Measurements from ENCODE around the gene SGPL1.
"Not testable (repeated sequence)": the region's sequence is repeated elsewhere in the genome, so short reads cannot be mapped to it uniquely, and the experiment has no call there.

SGPL1 gene

DNA sequence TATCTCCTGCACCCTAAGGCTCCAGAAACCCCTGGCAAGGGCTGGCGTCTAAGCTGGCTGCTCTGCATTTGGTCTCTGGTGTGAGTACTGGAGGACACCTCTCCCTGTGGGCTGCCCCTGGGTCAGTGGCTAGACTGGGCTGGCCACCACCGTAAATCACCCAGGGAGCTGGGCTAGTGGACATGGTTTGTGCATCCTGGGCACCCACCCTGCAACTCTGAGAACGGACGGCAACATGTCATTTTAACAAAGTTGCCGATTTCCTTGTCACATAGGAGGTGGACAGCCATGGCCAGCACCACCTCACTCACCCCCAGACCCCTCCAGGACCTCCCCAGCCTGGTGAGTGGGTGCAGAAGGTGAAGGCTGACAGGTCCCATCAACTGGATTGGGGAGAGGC is 99.5 kb downstream of the SGPL1 start:
- Mint-ChIP-seq H3K36me3 (no peaks in the 10 kb centered on the region), H3K27me3 (peaks cover 2% of the 10 kb centered on the region), H3K4me1 (ENCODE audit: low read depth) (no peaks in the 10 kb centered on the region), H3K27ac (no peak overlapping the region), H3K9me3 (ENCODE audit: low read depth) (no peaks in the 10 kb centered on the region), H3K4me3 (no peak overlapping the region)

GRCh38 chr10:70915806-70916205 is 100.1 kb downstream of the SGPL1 start:
- H3K9me3 Mint-ChIP-seq (ENCODE audit: low read depth) = no peaks in the 10 kb centered on the region
- no peaks in the 10 kb centered on the region for H3K36me3 Mint-ChIP-seq
- no peak overlapping the region for H3K4me3 Mint-ChIP-seq
- H3K27me3 Mint-ChIP-seq = peaks cover 2% of the 10 kb centered on the region
- H3K4me1 Mint-ChIP-seq (ENCODE audit: low read depth) = no peaks in the 10 kb centered on the region
- H3K27ac Mint-ChIP-seq = no peak overlapping the region

DNA sequence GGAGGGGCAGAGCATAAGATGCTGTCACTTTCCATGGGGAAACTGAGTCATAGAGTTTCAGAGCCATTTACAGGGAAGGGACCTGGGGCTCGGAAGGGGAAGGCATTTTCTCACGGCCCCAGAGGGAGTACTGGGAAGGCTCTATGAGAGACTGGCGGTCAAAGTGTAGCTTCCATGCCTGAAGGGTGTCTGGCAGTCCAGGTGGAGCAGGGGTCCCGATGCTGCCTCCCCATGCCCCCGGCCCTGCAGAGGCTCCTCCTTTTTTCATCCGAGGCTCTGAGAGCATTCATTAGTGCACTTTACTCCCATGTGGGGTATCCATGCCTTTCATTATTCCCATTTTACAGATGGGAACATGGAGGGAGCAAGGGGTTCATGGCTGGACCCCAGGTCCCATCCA is 100.5 kb downstream of the SGPL1 start:
- no peaks in the 10 kb centered on the region for H3K4me1 Mint-ChIP-seq (ENCODE audit: low read depth)
- no peak overlapping the region for H3K27ac Mint-ChIP-seq
- H3K9me3 Mint-ChIP-seq (ENCODE audit: low read depth) = no peaks in the 10 kb centered on the region
- no peak overlapping the region for H3K4me3 Mint-ChIP-seq
- peaks cover 3% of the 10 kb centered on the region for H3K27me3 Mint-ChIP-seq
- H3K36me3 Mint-ChIP-seq = no peaks in the 10 kb centered on the region

GRCh38 chr10:70917226-70917625 is 101.5 kb downstream of the SGPL1 start:
- H3K4me1 Mint-ChIP-seq (ENCODE audit: low read depth) = no peaks in the 10 kb centered on the region
- H3K4me3 Mint-ChIP-seq = no peak overlapping the region
- peaks cover 5% of the 10 kb centered on the region for H3K27me3 Mint-ChIP-seq
- no peak overlapping the region for H3K27ac Mint-ChIP-seq
- H3K9me3 Mint-ChIP-seq (ENCODE audit: low read depth) = no peaks in the 10 kb centered on the region
- H3K36me3 Mint-ChIP-seq = no peaks in the 10 kb centered on the region

- peaks cover 5% of the 10 kb centered on the region for H3K27me3 Mint-ChIP-seq
Measured at GRCh38 chr10:70917635-70918034, 101.9 kb downstream of the SGPL1 start.

GRCh38 chr10:70918851-70919530 is 103.2 kb downstream of the SGPL1 start:
- no peaks in the 10 kb centered on the region for H3K4me1 Mint-ChIP-seq (ENCODE audit: low read depth)
- H3K27me3 Mint-ChIP-seq = peaks cover 7% of the 10 kb centered on the region
- H3K27ac Mint-ChIP-seq = no peak overlapping the region
- no peaks in the 10 kb centered on the region for H3K9me3 Mint-ChIP-seq (ENCODE audit: low read depth)
- H3K36me3 Mint-ChIP-seq = no peaks in the 10 kb centered on the region
- no peak overlapping the region for H3K4me3 Mint-ChIP-seq

More at GRCh38 chr10:70917635-70918034, 101.9 kb downstream of the SGPL1 start:
- Mint-ChIP-seq H3K36me3 (no peaks in the 10 kb centered on the region), H3K4me3 (no peak overlapping the region), H3K27ac (no peak overlapping the region), H3K9me3 (ENCODE audit: low read depth) (no peaks in the 10 kb centered on the region), H3K4me1 (ENCODE audit: low read depth) (no peaks in the 10 kb centered on the region)

GRCh38 chr10:70919906-70920305 is 104.2 kb downstream of the SGPL1 start:
- H3K27ac Mint-ChIP-seq; H3K27me3 Mint-ChIP-seq; H3K9me3 Mint-ChIP-seq (ENCODE audit: low read depth); H3K4me3 Mint-ChIP-seq; H3K4me1 Mint-ChIP-seq (ENCODE audit: low read depth); H3K36me3 Mint-ChIP-seq: not testable (repeated sequence)

- Mint-ChIP-seq H3K27ac (no peak overlapping the region), H3K27me3 (peaks cover 8% of the 10 kb centered on the region), H3K36me3 (no peaks in the 10 kb centered on the region), H3K4me3 (no peak overlapping the region), H3K4me1 (ENCODE audit: low read depth) (peaks cover 4% of the 10 kb centered on the region), H3K9me3 (ENCODE audit: low read depth) (no peaks in the 10 kb centered on the region)
Measured at GRCh38 chr10:70920519-70920918, 104.8 kb downstream of the SGPL1 start.

- H3K9me3 Mint-ChIP-seq (ENCODE audit: low read depth) = no peaks in the 10 kb centered on the region
- no peaks in the 10 kb centered on the region for H3K36me3 Mint-ChIP-seq
- peaks cover 5% of the 10 kb centered on the region for H3K4me1 Mint-ChIP-seq (ENCODE audit: low read depth)
- H3K27ac Mint-ChIP-seq = no peak overlapping the region
- no peak overlapping the region for H3K4me3 Mint-ChIP-seq
- H3K27me3 Mint-ChIP-seq = peaks cover 6% of the 10 kb centered on the region
Measured at GRCh38 chr10:70921285-70921684, 105.5 kb downstream of the SGPL1 start.

- Mint-ChIP-seq H3K9me3 (ENCODE audit: low read depth) (no peaks in the 10 kb centered on the region), H3K36me3 (no peaks in the 10 kb centered on the region), H3K27ac (no peak overlapping the region), H3K4me1 (ENCODE audit: low read depth) (peaks cover 5% of the 10 kb centered on the region), H3K4me3 (no peak overlapping the region), H3K27me3 (peaks cover 6% of the 10 kb centered on the region)
Measured at GRCh38 chr10:70923696-70924095, 107.9 kb downstream of the SGPL1 start.

DNA sequence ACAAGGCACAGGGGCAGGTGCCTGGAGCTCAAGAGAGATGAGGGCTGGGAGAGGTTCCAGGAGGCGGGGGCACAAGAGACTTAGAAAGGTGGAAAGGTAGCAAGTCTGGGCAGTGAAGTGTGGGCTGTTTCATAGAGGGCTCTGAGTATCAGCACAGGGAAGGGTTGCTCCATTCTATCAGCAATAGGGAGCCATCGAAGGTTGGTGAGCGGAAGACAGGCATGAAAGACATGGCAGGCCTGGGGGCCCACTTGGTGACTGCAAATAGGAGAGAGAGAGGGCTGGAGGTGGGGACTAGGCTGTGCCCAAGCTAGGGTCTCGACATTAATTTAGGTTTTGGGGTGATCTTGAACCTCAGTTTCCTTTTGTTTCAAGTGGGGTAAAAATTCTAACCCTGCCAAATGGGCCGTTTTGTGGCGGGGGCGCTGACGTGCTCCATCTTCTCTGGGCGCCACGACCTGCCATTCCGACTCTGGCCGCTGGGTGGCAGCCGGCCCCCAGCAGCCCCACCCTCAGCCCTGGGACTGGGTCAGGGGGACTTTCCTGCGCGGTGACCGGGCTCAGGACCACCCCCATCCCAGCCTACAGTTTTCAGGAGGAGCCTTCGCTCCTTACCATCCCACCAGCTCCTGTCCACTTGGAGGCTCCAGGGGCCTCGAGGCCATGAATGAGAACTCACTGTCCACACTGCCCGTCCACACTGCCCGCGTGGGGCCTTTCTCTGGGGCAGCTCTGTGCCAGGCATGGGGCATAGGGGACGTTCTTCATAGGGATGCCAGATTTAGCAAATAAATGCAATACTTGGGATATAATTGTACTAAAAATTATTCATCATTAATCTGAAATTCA is 109.9 kb downstream of the SGPL1 start:
- no peak overlapping the region for H3K27ac Mint-ChIP-seq
- no peaks in the 10 kb centered on the region for H3K9me3 Mint-ChIP-seq (ENCODE audit: low read depth)
- H3K27me3 Mint-ChIP-seq = peaks cover 6% of the 10 kb centered on the region
- H3K4me1 Mint-ChIP-seq (ENCODE audit: low read depth) = peaks cover 5% of the 10 kb centered on the region
- H3K4me3 Mint-ChIP-seq = no peak overlapping the region
- H3K36me3 Mint-ChIP-seq = no peaks in the 10 kb centered on the region

GRCh38 chr10:70926226-70927000 is 110.7 kb downstream of the SGPL1 start:
- no peaks in the 10 kb centered on the region for H3K36me3 Mint-ChIP-seq
- H3K27me3 Mint-ChIP-seq = peaks cover 5% of the 10 kb centered on the region
- no peak overlapping the region for H3K4me3 Mint-ChIP-seq
- H3K9me3 Mint-ChIP-seq (ENCODE audit: low read depth) = no peaks in the 10 kb centered on the region
- peaks cover 5% of the 10 kb centered on the region for H3K4me1 Mint-ChIP-seq (ENCODE audit: low read depth)
- no peak overlapping the region for H3K27ac Mint-ChIP-seq

DNA sequence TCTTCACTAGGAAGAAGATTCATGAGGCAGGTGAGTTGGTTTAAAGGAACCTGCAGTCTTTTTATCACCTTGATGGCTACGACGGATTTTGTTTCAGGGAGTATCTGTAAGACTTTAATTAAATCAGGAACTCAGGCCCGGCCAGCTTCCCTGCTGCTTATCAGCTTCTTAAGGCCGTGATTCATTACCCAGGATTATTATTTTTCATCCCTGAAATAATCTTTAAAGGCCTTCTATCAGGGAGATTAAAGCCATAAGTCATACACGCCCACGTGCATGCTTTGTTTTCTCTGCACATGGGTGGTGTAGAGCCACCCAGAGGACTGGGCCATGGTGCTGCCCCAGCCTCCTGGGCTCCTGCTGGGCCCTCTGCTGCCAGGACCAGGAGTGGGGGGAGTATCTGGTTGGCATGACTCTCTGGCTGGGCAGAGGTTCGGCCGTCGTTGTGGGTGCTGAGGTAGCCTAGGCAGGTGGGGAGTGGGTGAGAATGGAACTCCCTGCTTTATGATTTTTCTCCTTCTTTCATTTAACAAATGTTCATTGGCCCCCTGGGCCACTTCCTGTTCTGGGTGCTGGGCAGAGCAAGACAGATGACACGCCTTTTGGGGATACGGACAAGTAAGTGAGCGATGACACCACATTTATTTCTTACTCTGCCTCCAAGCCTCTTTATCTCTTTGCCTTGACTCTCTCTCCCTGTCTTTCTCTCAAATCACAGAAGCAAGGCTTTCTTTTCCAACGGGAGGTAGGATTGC is 111.6 kb downstream of the SGPL1 start:
- no peaks in the 10 kb centered on the region for H3K36me3 Mint-ChIP-seq
- H3K4me3 Mint-ChIP-seq = no peak overlapping the region
- H3K27ac Mint-ChIP-seq = no peak overlapping the region
- peaks cover 3% of the 10 kb centered on the region for H3K27me3 Mint-ChIP-seq
- H3K4me1 Mint-ChIP-seq (ENCODE audit: low read depth) = peaks cover 5% of the 10 kb centered on the region
- H3K9me3 Mint-ChIP-seq (ENCODE audit: low read depth) = no peaks in the 10 kb centered on the region

- H3K4me1 Mint-ChIP-seq (ENCODE audit: low read depth) = peaks cover 5% of the 10 kb centered on the region
- no peak overlapping the region for H3K4me3 Mint-ChIP-seq
- H3K27me3 Mint-ChIP-seq = peaks cover 3% of the 10 kb centered on the region
- no peaks in the 10 kb centered on the region for H3K36me3 Mint-ChIP-seq
- H3K9me3 Mint-ChIP-seq (ENCODE audit: low read depth) = no peaks in the 10 kb centered on the region
- H3K27ac Mint-ChIP-seq = no peak overlapping the region
Measured at GRCh38 chr10:70928140-70928539, 112.4 kb downstream of the SGPL1 start.

All from activated naive CD8-positive, alpha-beta T cell (primary cell).